ENCODE results near the gene ACTA2. TPM values are rescaled to one million over a fixed set of nuclear protein-coding genes. Genes with fewer than 3 reads are reported as not detected.

The ACTA2 gene
- total RNA-seq, 1 experiment from 2014 or later: 2.4 TPM

DNA sequence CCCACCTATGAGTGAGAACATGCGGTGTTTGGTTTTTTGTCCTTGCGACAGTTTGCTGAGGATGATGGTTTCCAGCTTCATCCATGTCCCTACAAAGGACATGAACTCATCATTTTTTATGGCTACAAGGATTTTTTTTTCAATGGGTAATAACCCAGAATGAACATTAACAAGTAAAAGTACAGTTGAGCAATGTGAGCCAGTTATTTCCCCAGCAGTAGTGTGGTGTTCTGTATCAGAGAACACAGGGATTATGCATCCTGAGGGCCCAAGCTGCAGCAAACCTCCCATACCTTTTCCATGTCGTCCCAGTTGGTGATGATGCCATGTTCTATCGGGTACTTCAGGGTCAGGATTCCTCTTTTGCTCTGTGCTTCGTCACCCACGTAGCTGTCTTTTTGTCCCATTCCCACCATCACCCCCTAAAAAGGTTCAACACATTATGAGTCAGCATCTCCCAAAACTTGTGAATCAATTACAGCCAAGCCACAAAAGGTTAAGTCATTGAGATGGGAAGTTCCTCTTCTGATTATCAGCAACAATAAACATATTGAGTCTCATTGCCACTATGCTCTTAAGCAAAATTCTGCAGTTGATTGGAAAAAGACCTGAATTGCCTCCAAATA is 5.5 kb downstream of the ACTA2 start:
- no peak overlapping the region for H3K4me2 ChIP-seq (ENCODE audit: insufficient read depth, insufficient read length, low read length)
- no peaks in the 10 kb centered on the region for H3K79me1 ChIP-seq (ENCODE audit: insufficient read depth, low read depth, low read length, poor library complexity, severe bottlenecking)
- no peak overlapping the region for H3K27ac ChIP-seq (ENCODE audit: insufficient read length, low read depth, low read length)
- H3K23me2 ChIP-seq (ENCODE audit: insufficient read length, low read depth, low read length, poor library complexity, severe bottlenecking): no peaks in the 10 kb centered on the region
- H3K4ac ChIP-seq (ENCODE audit: low read depth, low read length): no peak overlapping the region
- no peak overlapping the region for H2BK12ac ChIP-seq (ENCODE audit: insufficient read length, low read depth, low read length)
- no peaks in the 10 kb centered on the region for H3K9me3 Mint-ChIP-seq
- peaks cover 14 to 15% of the 10 kb centered on the region in 2 experiments for H3K4me1 Mint-ChIP-seq
- H2BK120ac ChIP-seq (ENCODE audit: low read depth, low read length, poor library complexity, severe bottlenecking): no peak overlapping the region
- H4K20me1 ChIP-seq (ENCODE audit: control insufficient read depth, insufficient read depth, insufficient read length): no peaks in the 10 kb centered on the region
- H4K8ac ChIP-seq (replicated peaks; ENCODE audit: insufficient read length, low read depth, low read length): no peak overlapping the region
- H2BK20ac ChIP-seq (ENCODE audit: low read depth, low read length, poor library complexity, severe bottlenecking): no peak overlapping the region
- no peak overlapping the region for H2AK5ac ChIP-seq (ENCODE audit: insufficient read length, low read length)
- H4K5ac ChIP-seq (ENCODE audit: insufficient read length, low read depth, low read length): no peak overlapping the region
- no peak overlapping the region for H2BK15ac ChIP-seq (ENCODE audit: low read depth, low read length)
- no peak overlapping the region for H3K27ac Mint-ChIP-seq
- H3K18ac ChIP-seq (ENCODE audit: insufficient read length, low read depth, low read length): no peak overlapping the region
- H3K56ac ChIP-seq (ENCODE audit: insufficient read length, low read depth, low read length): no peak overlapping the region
- DNase-seq: no peak
- H3K23ac ChIP-seq (ENCODE audit: insufficient read length, low read depth, low read length): no peak overlapping the region
- no peak overlapping the region for H3K14ac ChIP-seq (ENCODE audit: insufficient read depth, low read length)
- no peaks in the 10 kb centered on the region for H3K27me3 ChIP-seq (ENCODE audit: insufficient read depth, low read length)
- no peaks in the 10 kb centered on the region for H3K79me2 ChIP-seq (ENCODE audit: insufficient read depth, low read length)
- peaks cover 3% of the 10 kb centered on the region; the same call in 1 of the 2 replicates for H3K4me1 ChIP-seq (ENCODE audit: insufficient read depth, low read length)
- H4K91ac ChIP-seq (ENCODE audit: insufficient read length, low read depth, low read length): no peak overlapping the region
- no peak overlapping the region for H3K9ac ChIP-seq (ENCODE audit: extremely low read depth, insufficient read length, low read length)
- H2AFZ ChIP-seq (ENCODE audit: low read length): no peak overlapping the region
- H3K36me3 Mint-ChIP-seq (ENCODE audit: insufficient read depth in 1 of 3, low read depth in 3 of 3): no peaks in the 10 kb centered on the region
- no peak overlapping the region for H3K4me3 Mint-ChIP-seq
- TF ChIP-seq, protein P1, sequence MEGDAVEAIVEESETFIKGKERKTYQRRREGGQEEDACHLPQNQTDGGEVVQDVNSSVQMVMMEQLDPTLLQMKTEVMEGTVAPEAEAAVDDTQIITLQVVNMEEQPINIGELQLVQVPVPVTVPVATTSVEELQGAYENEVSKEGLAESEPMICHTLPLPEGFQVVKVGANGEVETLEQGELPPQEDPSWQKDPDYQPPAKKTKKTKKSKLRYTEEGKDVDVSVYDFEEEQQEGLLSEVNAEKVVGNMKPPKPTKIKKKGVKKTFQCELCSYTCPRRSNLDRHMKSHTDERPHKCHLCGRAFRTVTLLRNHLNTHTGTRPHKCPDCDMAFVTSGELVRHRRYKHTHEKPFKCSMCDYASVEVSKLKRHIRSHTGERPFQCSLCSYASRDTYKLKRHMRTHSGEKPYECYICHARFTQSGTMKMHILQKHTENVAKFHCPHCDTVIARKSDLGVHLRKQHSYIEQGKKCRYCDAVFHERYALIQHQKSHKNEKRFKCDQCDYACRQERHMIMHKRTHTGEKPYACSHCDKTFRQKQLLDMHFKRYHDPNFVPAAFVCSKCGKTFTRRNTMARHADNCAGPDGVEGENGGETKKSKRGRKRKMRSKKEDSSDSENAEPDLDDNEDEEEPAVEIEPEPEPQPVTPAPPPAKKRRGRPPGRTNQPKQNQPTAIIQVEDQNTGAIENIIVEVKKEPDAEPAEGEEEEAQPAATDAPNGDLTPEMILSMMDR (conservative IDR thresholded peaks at IDR 0.05): no peak
- no peaks in the 10 kb centered on the region for H3K27me3 Mint-ChIP-seq (ENCODE audit: low read depth)
- no CpG with 5 or more reads among the region's 6 CpGs for WGBS (ENCODE audit: extremely low coverage, insufficient read length, low lambda C conversion rate)
- no peak overlapping the region for H2BK5ac ChIP-seq (ENCODE audit: insufficient read length, low read length)
- no peaks in the 10 kb centered on the region for H3K9me3 ChIP-seq (ENCODE audit: control insufficient read depth, low read depth, low read length)
- H3T11ph ChIP-seq (ENCODE audit: low read length): no peak overlapping the region
